Loucy (cell line): ENCODE measurements around the gene NDUFB7.

ENCODE experiments used
- CTCF ChIP-seq: fragments of 200-600 bp; sonication (generic); conservative IDR thresholded peaks from 2 replicates; pipeline ENCODE4 v1.5.1; 2014; ENCODE audit warnings: mild to moderate bottlenecking, antibody characterized with exemption, low read length
- EZH2phosphoT487 ChIP-seq: fragments of 200-600 bp; IDR thresholded peaks from 2 replicates; pipeline ENCODE4 v1.6.1; 2018; ENCODE audit warnings: antibody characterized with exemption, mild to moderate bottlenecking, moderate library complexity, borderline replicate concordance

GRCh38 chr19:14553042-14553938 lies 18.6 kb downstream of the NDUFB7 start:
- no peak for TF ChIP-seq CTCF
- TF ChIP-seq EZH2phosphoT487 = no peak
